Activated CD4-positive, alpha-beta T cell treated with anti-CD3 and anti-CD28 coated beads, Interleukin-2, amount 50 U/mL, for 48 hours (primary cell): Measurements from ENCODE around the gene FCN2.

Experiments used
- DNase-seq, 2 experiments: peaks; one replicate each; pipeline ENCODE4 v3.0.0-alpha.2; 2020

Gene FCN2

GRCh38 chr9:134869554-134870300 is 10.9 kb upstream of the FCN2 start:
- DNase-seq = no peak

GRCh38 chr9:134870301-134870694 is 10.3 kb upstream of the FCN2 start:
- no peak for DNase-seq

- DNase-seq = no peak
Observed at GRCh38 chr9:134870746-134871662, 9.6 kb upstream of the FCN2 start.

GRCh38 chr9:134871697-134872340 is 8.8 kb upstream of the FCN2 start:
- DNase-seq = no peak

- DNase-seq = no peak
Observed at GRCh38 chr9:134872482-134873231, 8.0 kb upstream of the FCN2 start.

- DNase-seq = no peak
Observed at GRCh38 chr9:134875371-134875770, 5.2 kb upstream of the FCN2 start.

GRCh38 chr9:134877541-134877940 is 3.1 kb upstream of the FCN2 start:
- no peak for DNase-seq

- no peak for DNase-seq
Observed at GRCh38 chr9:134879664-134880483, 736 bp upstream of the FCN2 start.

- no peak for DNase-seq
Observed at GRCh38 chr9:134881313-134881670, 682 bp downstream of the FCN2 start.

GRCh38 chr9:134882204-134882785 is 1.7 kb downstream of the FCN2 start:
- no peak for DNase-seq

GRCh38 chr9:134883040-134883782 is 2.6 kb downstream of the FCN2 start:
- DNase-seq = no peak

- no peak for DNase-seq
Observed at GRCh38 chr9:134884492-134884891, 3.9 kb downstream of the FCN2 start.

GRCh38 chr9:134885001-134885678 is 4.5 kb downstream of the FCN2 start:
- no peak for DNase-seq

GRCh38 chr9:134885679-134886412 is 5.2 kb downstream of the FCN2 start:
- no peak for DNase-seq

- no peak for DNase-seq
Observed at GRCh38 chr9:134886413-134886913, 5.9 kb downstream of the FCN2 start.

GRCh38 chr9:134887219-134887618 is 6.6 kb downstream of the FCN2 start:
- DNase-seq = no peak

- no peak for DNase-seq
Observed at GRCh38 chr9:134887686-134888602, 7.3 kb downstream of the FCN2 start.

GRCh38 chr9:134888603-134889190 is 8.1 kb downstream of the FCN2 start:
- no peak for DNase-seq
